Stimulated activated CD4-positive, alpha-beta T cell treated with anti-CD3 and anti-CD28 coated beads, TNF-alpha, amount 100 ng/mL, for 48 hours (primary cell): ENCODE data around the gene PIEZO2.
"Not testable (repeated sequence)": the region's sequence is repeated elsewhere in the genome, so short reads cannot be mapped to it uniquely, and the experiment has no call there.

Experiments used
- DNase-seq, 3 donors: peaks; one replicate each; pipeline ENCODE4 v3.0.0-alpha.2; 2020; ENCODE audit warnings: low read depth in 3 of 3

PIEZO2 gene

GRCh38 chr18:10973567-10974203 lies 175.7 kb downstream of the PIEZO2 start:
- DNase-seq: no peak

GRCh38 chr18:10971717-10972116 lies 177.7 kb downstream of the PIEZO2 start:
- no peak for DNase-seq

GRCh38 chr18:10965119-10965518 lies 184.2 kb downstream of the PIEZO2 start:
- no peak for DNase-seq

GRCh38 chr18:10953672-10954071 lies 195.7 kb downstream of the PIEZO2 start:
- DNase-seq: no peak

GRCh38 chr18:10951631-10952544 lies 197.5 kb downstream of the PIEZO2 start:
- no peak for DNase-seq

- DNase-seq: no peak
These were observed 198.3 kb downstream of the PIEZO2 start for GRCh38 chr18:10950876-10951630.

GRCh38 chr18:10950080-10950875 lies 199.1 kb downstream of the PIEZO2 start:
- no peak for DNase-seq

- no peak for DNase-seq
These were observed 199.7 kb downstream of the PIEZO2 start for GRCh38 chr18:10949655-10950054.

GRCh38 chr18:10948421-10948820 lies 200.9 kb downstream of the PIEZO2 start:
- DNase-seq: no peak

GRCh38 chr18:10946058-10946457 lies 203.3 kb downstream of the PIEZO2 start:
- no peak for DNase-seq

GRCh38 chr18:10942998-10943397 lies 206.4 kb downstream of the PIEZO2 start:
- no peak for DNase-seq

GRCh38 chr18:10939822-10940221 lies 209.5 kb downstream of the PIEZO2 start:
- DNase-seq: no peak

- DNase-seq: no peak
These were observed 211.4 kb downstream of the PIEZO2 start for GRCh38 chr18:10937743-10938640.

GRCh38 chr18:10936176-10937053 lies 213.0 kb downstream of the PIEZO2 start:
- no peak for DNase-seq

GRCh38 chr18:10935588-10935987 lies 213.8 kb downstream of the PIEZO2 start:
- no peak for DNase-seq

GRCh38 chr18:10933648-10934047 lies 215.7 kb downstream of the PIEZO2 start:
- not testable (repeated sequence) for DNase-seq

GRCh38 chr18:10930076-10930475 lies 219.3 kb downstream of the PIEZO2 start:
- DNase-seq: no peak

GRCh38 chr18:10928772-10929373 lies 220.5 kb downstream of the PIEZO2 start:
- DNase-seq: no peak
